Stimulated activated CD8-positive, alpha-beta memory T cell treated with anti-CD3 and anti-CD28 coated beads, Interleukin-4, amount 100 ng/mL, for 4 hours (primary cell): ENCODE results near the gene FMOD.
"Not testable (repeated sequence)": the region's sequence is repeated elsewhere in the genome, so short reads cannot be mapped to it uniquely, and the experiment has no call there.

Experiments
- DNase-seq, 2 donors: peaks; one replicate each; pipeline ENCODE4 v3.0.0-alpha.2; 2020; ENCODE audit warnings: low read depth in 2 of 2, low spot score in 1 of 2

FMOD gene

GRCh38 chr1:203326830-203327683, 23.9 kb downstream of the FMOD start:
- DNase-seq = peak; percentile 83 to 87

GRCh38 chr1:203325418-203326091, 25.4 kb downstream of the FMOD start:
- no peak for DNase-seq

GRCh38 chr1:203325026-203325417, 25.9 kb downstream of the FMOD start:
- no peak for DNase-seq

- DNase-seq = no peak
Measured at GRCh38 chr1:203324105-203325025, 26.6 kb downstream of the FMOD start.

- no peak for DNase-seq
Measured at GRCh38 chr1:203323587-203323986, 27.3 kb downstream of the FMOD start.

- DNase-seq = no peak
Measured at GRCh38 chr1:203322500-203323179, 28.3 kb downstream of the FMOD start.

- DNase-seq = no peak
Measured at GRCh38 chr1:203321273-203322052, 29.5 kb downstream of the FMOD start.

- DNase-seq = no peak
Measured at GRCh38 chr1:203320591-203321272, 30.2 kb downstream of the FMOD start.

GRCh38 chr1:203318229-203318517, 32.7 kb downstream of the FMOD start:
- no peak for DNase-seq

GRCh38 chr1:203317429-203318228, 33.3 kb downstream of the FMOD start:
- DNase-seq = no peak

- no peak for DNase-seq
Measured at GRCh38 chr1:203316626-203317093, 34.3 kb downstream of the FMOD start.

GRCh38 chr1:203314025-203314759, 36.7 kb downstream of the FMOD start:
- DNase-seq = not testable (repeated sequence)

GRCh38 chr1:203311368-203312301, 39.3 kb downstream of the FMOD start:
- no peak for DNase-seq

- no peak for DNase-seq
Measured at GRCh38 chr1:203308923-203309331, 42.0 kb downstream of the FMOD start.

- DNase-seq = no peak
Measured at GRCh38 chr1:203308328-203308922, 42.5 kb downstream of the FMOD start.

GRCh38 chr1:203307641-203308126, 43.2 kb downstream of the FMOD start:
- no peak for DNase-seq
